ENCODE measurements around the gene RBM47. TPM values are rescaled to one million over a fixed set of nuclear protein-coding genes. Genes with fewer than 3 reads are reported as not detected.

Gene RBM47
- total and polyA plus RNA-seq, 9 of the 15 experiments (the other 6 are each of a cell fraction or from before 2014, with no cell fraction given), result 1.4 to 6.4 (median 3.3) TPM

DNA sequence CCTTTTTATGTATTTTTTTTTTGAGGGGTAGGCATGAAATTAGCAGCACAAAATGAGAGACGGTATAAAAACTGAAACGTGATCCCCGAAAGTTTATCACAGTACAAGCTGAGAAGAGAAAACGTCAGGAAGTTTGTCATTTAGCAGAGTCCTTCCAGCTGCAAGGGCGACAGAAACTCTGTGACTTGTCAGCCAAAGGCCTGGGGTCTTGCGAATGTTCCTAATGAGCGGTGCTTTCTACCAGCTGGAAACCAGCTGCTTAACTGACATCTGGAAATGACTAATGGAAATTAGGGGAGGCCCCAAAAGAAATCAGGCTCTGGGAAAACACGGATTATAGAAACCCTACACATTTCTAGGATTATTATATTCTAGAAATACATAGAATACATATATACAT is 228.0 kb downstream of the RBM47 start (continued):
- TF ChIP-seq SRSF7 (optimal IDR thresholded peaks at IDR 0.05; ENCODE audit: low read depth, low read length) (no peak), SMAD2 (IDR thresholded peaks at IDR 0.05; ENCODE audit: low read depth, low read length) (no peak), PPARD (CRISPR knock-in tag; IDR thresholded peaks at IDR 0.05) (no peak)

GRCh38 chr4:40401096-40401495 is 228.6 kb downstream of the RBM47 start:
- H3K9ac ChIP-seq (ENCODE audit: insufficient read depth in 1 of 2, low read depth in 2 of 2, low read length in 2 of 2), result no peak overlapping the region
- FAIRE-seq (no peak), DNase-seq (ENCODE audit: extremely low read depth in 1 of 4, low spot score in 3 of 4) (no peak), ATAC-seq (no peak)
- H4K20me1 ChIP-seq (replicated peaks; ENCODE audit: control insufficient read depth, insufficient read depth, low read length), result no peaks in the 10 kb centered on the region; the same call in 1 of the 2 replicates
- intact Hi-C loops (cut with micrococcal nuclease) (no loop called here), in situ Hi-C loops (cut with MboI) (no loop called here)
- H2AFZ ChIP-seq (ENCODE audit: low read depth, low read length), result no peak overlapping the region
- H3K4me1 ChIP-seq (replicated peaks in 1 of 2; ENCODE audit: control insufficient read depth in 2 of 2, insufficient read depth in 2 of 2, low read length in 2 of 2), result no peaks in the 10 kb centered on the region
- no peaks in the 10 kb centered on the region for H3K9me3 ChIP-seq (replicated peaks; ENCODE audit: control insufficient read depth, insufficient read depth, low read depth, low read length)
- ChIA-PET POLR2A (interaction anchor here (0.7 kb wide), 1 partner anchor 974 kb away, joined by 4 read pairs; no protein-coding TSS in a partner anchor), CTCF (ENCODE audit: low intra/inter-chr PET ratio) (no interaction called here)
- H3K9me1 ChIP-seq (ENCODE audit: control insufficient read depth, insufficient read depth, low read length), result no peaks in the 10 kb centered on the region
- H3K27me3 ChIP-seq (ENCODE audit: control insufficient read depth in 2 of 2, insufficient read depth in 2 of 2, low read length in 2 of 2), result peaks cover 26 to 27% of the 10 kb centered on the region in 2 experiments; a peak in 4 of 5 replicates
- BruUV-seq (replicated peaks), result no TSS peak
- 13% methylated on average over 6 of the region's 6 CpGs for WGBS (ENCODE audit: insufficient coverage, low coverage, missing lambda C conversion rate)
- no peak overlapping the region for H3K27ac ChIP-seq (ENCODE audit: extremely low read depth, low read depth, low read length)
- H3K36me3 ChIP-seq (ENCODE audit: control insufficient read depth, insufficient read depth, low read length), result no peaks in the 10 kb centered on the region
- no peak overlapping the region for H3K4me3 ChIP-seq
- H3K4me2 ChIP-seq (ENCODE audit: insufficient read depth, low read length), result no peak overlapping the region
- H3K79me2 ChIP-seq (ENCODE audit: control insufficient read depth, insufficient read depth, low read length), result no peaks in the 10 kb centered on the region
- TF ChIP-seq FOXK1 (CRISPR knock-in tag; IDR thresholded peaks at IDR 0.05; ENCODE audit: borderline replicate concordance) (no peak), ZNF609 (CRISPR knock-in tag; IDR thresholded peaks at IDR 0.05; ENCODE audit: borderline replicate concordance) (no peak), GABPB2 (CRISPR knock-in tag; conservative IDR thresholded peaks at IDR 0.05) (no peak), ZNF449 (CRISPR knock-in tag; IDR thresholded peaks at IDR 0.05) (no peak), BMI1 (IDR thresholded peaks at IDR 0.05; ENCODE audit: low read length) (no peak), CBFA2T3 (IDR thresholded peaks at IDR 0.05) (no peak), MIER1 (IDR thresholded peaks at IDR 0.05; ENCODE audit: low read depth) (no peak), SMAD3 (CRISPR knock-in tag; conservative IDR thresholded peaks at IDR 0.05) (no peak), SMARCC2 (IDR thresholded peaks at IDR 0.05; ENCODE audit: low read depth) (no peak)
- TF ChIP-seq, protein P1, sequence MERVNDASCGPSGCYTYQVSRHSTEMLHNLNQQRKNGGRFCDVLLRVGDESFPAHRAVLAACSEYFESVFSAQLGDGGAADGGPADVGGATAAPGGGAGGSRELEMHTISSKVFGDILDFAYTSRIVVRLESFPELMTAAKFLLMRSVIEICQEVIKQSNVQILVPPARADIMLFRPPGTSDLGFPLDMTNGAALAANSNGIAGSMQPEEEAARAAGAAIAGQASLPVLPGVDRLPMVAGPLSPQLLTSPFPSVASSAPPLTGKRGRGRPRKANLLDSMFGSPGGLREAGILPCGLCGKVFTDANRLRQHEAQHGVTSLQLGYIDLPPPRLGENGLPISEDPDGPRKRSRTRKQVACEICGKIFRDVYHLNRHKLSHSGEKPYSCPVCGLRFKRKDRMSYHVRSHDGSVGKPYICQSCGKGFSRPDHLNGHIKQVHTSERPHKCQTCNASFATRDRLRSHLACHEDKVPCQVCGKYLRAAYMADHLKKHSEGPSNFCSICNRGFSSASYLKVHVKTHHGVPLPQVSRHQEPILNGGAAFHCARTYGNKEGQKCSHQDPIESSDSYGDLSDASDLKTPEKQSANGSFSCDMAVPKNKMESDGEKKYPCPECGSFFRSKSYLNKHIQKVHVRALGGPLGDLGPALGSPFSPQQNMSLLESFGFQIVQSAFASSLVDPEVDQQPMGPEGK (CRISPR knock-in tag; IDR thresholded peaks at IDR 0.05; ENCODE audit: borderline replicate concordance), result no peak
